HEK293 (cell line): ENCODE measurements around the gene STRADA.

Experiments
- FEZF1 ChIP-seq: fragments of 450-650 bp; formaldehyde crosslinking; IDR thresholded peaks from 2 replicates; pipeline ENCODE4 v1.5.1; 2016; ENCODE audit warnings: missing biosample characterization, missing genetic modification characterization
- GLI4 ChIP-seq: fragments of 450-650 bp; formaldehyde crosslinking; IDR thresholded peaks from 2 replicates; pipeline ENCODE4 v1.5.1; 2016; ENCODE audit warnings: missing biosample characterization, missing genetic modification characterization
- KLF10 ChIP-seq: fragments of 450-650 bp; IDR thresholded peaks from 2 replicates; pipeline ENCODE4 v1.5.1; 2018; ENCODE audit warnings: missing biosample characterization, mild to moderate bottlenecking, missing genetic modification characterization
- TRIM28 ChIP-seq: IDR thresholded peaks from 2 replicates; pipeline ENCODE4 v1.6.1; 2011; ENCODE audit warnings: low read length, control low read depth, borderline replicate concordance
- ZBTB7A ChIP-seq: fragments of 450-650 bp; formaldehyde crosslinking; IDR thresholded peaks from 2 replicates; pipeline ENCODE4 v1.5.1; 2016; ENCODE audit warnings: low read depth, missing biosample characterization, missing genetic modification characterization
- ZFP69B ChIP-seq: fragments of 450-650 bp; formaldehyde crosslinking; IDR thresholded peaks from 2 replicates; pipeline ENCODE4 v1.5.1; 2016; ENCODE audit warnings: missing biosample characterization, missing genetic modification characterization
- ZIC2 ChIP-seq: fragments of 450-650 bp; formaldehyde crosslinking; IDR thresholded peaks from 2 replicates; pipeline ENCODE4 v1.5.1; 2016; ENCODE audit warnings: missing biosample characterization, missing genetic modification characterization
- ZNF121 ChIP-seq: fragments of 450-650 bp; formaldehyde crosslinking; IDR thresholded peaks from 2 replicates; pipeline ENCODE4 v1.5.1; 2016; ENCODE audit warnings: missing biosample characterization, missing genetic modification characterization
- ZNF132 ChIP-seq: fragments of 450-650 bp; formaldehyde crosslinking; IDR thresholded peaks from 2 replicates; pipeline ENCODE4 v1.5.1; 2017; ENCODE audit warnings: missing biosample characterization, missing genetic modification characterization, borderline replicate concordance
- ZNF169 ChIP-seq: fragments of 450-650 bp; formaldehyde crosslinking; IDR thresholded peaks from 2 replicates; pipeline ENCODE4 v1.5.1; 2016; ENCODE audit warnings: missing biosample characterization, missing genetic modification characterization
- ZNF37A ChIP-seq: fragments of 450-650 bp; IDR thresholded peaks from 2 replicates; pipeline ENCODE4 v1.5.1; 2018; ENCODE audit warnings: missing biosample characterization, missing genetic modification characterization
- ZNF426 ChIP-seq: fragments of 450-650 bp; formaldehyde crosslinking; IDR thresholded peaks from 2 replicates; pipeline ENCODE4 v1.5.1; 2017; ENCODE audit warnings: missing biosample characterization, missing genetic modification characterization, mild to moderate bottlenecking, inconsistent platforms, moderate library complexity
- ZNF433 ChIP-seq: fragments of 450-650 bp; formaldehyde crosslinking; IDR thresholded peaks from 2 replicates; pipeline ENCODE4 v1.5.1; 2016; ENCODE audit warnings: missing biosample characterization, missing genetic modification characterization, low read depth
- ZNF473 ChIP-seq: fragments of 450-650 bp; formaldehyde crosslinking; IDR thresholded peaks from 2 replicates; pipeline ENCODE4 v1.5.1; 2017; ENCODE audit warnings: missing biosample characterization, missing genetic modification characterization
- ZNF48 ChIP-seq: fragments of 450-650 bp; formaldehyde crosslinking; IDR thresholded peaks from 2 replicates; pipeline ENCODE4 v1.5.1; 2016; ENCODE audit warnings: missing biosample characterization, missing genetic modification characterization
- ZNF549 ChIP-seq: fragments of 450-650 bp; IDR thresholded peaks from 2 replicates; pipeline ENCODE4 v1.5.1; 2018; ENCODE audit warnings: missing biosample characterization, missing genetic modification characterization, mild to moderate bottlenecking, inconsistent platforms, moderate library complexity
- ZNF621 ChIP-seq: fragments of 450-650 bp; formaldehyde crosslinking; IDR thresholded peaks from 2 replicates; pipeline ENCODE4 v1.5.1; 2017; ENCODE audit warnings: missing biosample characterization, missing genetic modification characterization
- ZNF776 ChIP-seq: fragments of 450-650 bp; formaldehyde crosslinking; IDR thresholded peaks from 2 replicates; pipeline ENCODE4 v1.5.0; 2017; ENCODE audit warnings: missing biosample characterization, missing genetic modification characterization, borderline replicate concordance
- TF ChIP-seq, protein P1 (sequence below): fragments of 450-650 bp; formaldehyde crosslinking; IDR thresholded peaks from 2 replicates; pipeline ENCODE4 v1.5.1; 2016; ENCODE audit warnings: missing biosample characterization, missing genetic modification characterization
- TF ChIP-seq, protein P2 (sequence below): fragments of 450-650 bp; formaldehyde crosslinking; IDR thresholded peaks from 2 replicates; pipeline ENCODE4 v1.5.1; 2016; ENCODE audit warnings: missing biosample characterization, missing genetic modification characterization
- TF ChIP-seq, protein P3 (sequence below): fragments of 450-650 bp; formaldehyde crosslinking; IDR thresholded peaks from 2 replicates; pipeline ENCODE4 v1.5.1; 2017; ENCODE audit warnings: missing biosample characterization, missing genetic modification characterization
- TF ChIP-seq, protein P4 (sequence below): fragments of 450-650 bp; formaldehyde crosslinking; IDR thresholded peaks from 2 replicates; pipeline ENCODE4; 2016; ENCODE audit warnings: missing biosample characterization, missing genetic modification characterization
- TF ChIP-seq, protein P5 (sequence below): fragments of 450-650 bp; formaldehyde crosslinking; IDR thresholded peaks from 2 replicates; pipeline ENCODE4 v1.5.1; 2016; ENCODE audit warnings: missing biosample characterization, missing genetic modification characterization
- TF ChIP-seq, protein P6 (sequence below): fragments of 450-650 bp; formaldehyde crosslinking; IDR thresholded peaks from 2 replicates; pipeline ENCODE4 v1.5.1; 2016; ENCODE audit warnings: missing biosample characterization, missing genetic modification characterization
- TF ChIP-seq, protein P7 (sequence below): fragments of 450-650 bp; formaldehyde crosslinking; IDR thresholded peaks from 2 replicates; pipeline ENCODE4 v1.5.1; 2016; ENCODE audit warnings: missing biosample characterization, missing genetic modification characterization, borderline replicate concordance
- TF ChIP-seq, protein P8 (sequence below): fragments of 450-650 bp; formaldehyde crosslinking; IDR thresholded peaks from 2 replicates; pipeline ENCODE4 v1.5.1; 2016; ENCODE audit warnings: missing biosample characterization, missing genetic modification characterization

The STRADA gene

DNA sequence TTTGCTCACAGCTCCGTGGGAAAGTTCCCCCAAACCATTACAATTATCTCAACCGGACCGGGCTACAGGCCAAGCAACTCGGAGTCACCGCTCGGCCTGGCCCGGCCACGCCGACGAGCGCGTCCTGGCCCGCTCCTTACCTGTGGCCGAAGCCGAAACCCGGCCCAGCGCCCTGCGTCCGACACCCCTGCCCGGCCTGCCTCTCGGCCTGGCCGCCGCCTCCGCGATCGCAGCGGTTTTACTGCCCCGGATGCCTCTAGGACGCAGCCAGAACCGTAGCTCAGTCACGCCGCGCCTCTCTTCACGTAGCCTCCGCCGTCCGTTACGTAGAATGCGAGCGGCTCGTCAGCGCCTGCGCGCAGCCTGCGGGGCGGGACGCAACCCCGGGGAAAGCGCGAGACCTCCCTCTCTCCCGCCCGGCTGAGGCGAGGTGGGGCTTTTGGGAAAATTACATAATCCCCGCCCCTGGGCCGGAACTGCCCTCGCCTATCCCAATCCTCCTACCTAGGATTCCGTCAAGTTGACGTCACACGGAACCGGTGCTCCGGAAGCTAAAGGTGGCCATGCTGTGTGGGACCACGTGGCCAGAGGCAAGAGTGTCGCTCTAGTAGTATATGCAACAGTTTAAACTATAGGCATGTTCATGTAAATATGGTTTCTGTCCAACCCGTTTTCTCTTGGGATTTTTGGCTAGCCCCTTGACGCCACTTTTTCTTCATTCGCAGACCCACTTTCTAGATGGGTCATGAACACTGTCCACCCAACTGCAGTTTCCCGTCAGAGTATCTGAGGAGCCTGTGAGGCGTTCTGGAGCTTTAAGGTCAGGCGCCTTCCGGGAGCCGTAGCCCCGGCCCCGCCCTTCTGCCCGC, 31.9 kb upstream of the STRADA start, which contains the start of gene CCDC47 (continued):
- no peak for TF ChIP-seq GLI4
- TF ChIP-seq, protein P1, sequence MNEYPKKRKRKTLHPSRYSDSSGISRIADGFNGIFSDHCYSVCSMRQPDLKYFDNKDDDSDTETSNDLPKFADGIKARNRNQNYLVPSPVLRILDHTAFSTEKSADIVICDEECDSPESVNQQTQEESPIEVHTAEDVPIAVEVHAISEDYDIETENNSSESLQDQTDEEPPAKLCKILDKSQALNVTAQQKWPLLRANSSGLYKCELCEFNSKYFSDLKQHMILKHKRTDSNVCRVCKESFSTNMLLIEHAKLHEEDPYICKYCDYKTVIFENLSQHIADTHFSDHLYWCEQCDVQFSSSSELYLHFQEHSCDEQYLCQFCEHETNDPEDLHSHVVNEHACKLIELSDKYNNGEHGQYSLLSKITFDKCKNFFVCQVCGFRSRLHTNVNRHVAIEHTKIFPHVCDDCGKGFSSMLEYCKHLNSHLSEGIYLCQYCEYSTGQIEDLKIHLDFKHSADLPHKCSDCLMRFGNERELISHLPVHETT: peak; percentile 90
- TF ChIP-seq ZNF121 (tag by site-specific recombination): no peak
- no peak for TF ChIP-seq ZNF776 (tag by site-specific recombination)
- no peak for TF ChIP-seq ZBTB7A (tag by site-specific recombination)
- TF ChIP-seq ZIC2: peak; percentile 32; the same call in 1 of the 2 replicates
- TF ChIP-seq TRIM28: 0 out of 2 replicates have a peak, but pooled peaks have one; percentile 70
- no peak for TF ChIP-seq ZNF48 (tag by site-specific recombination)
- TF ChIP-seq, protein P2, sequence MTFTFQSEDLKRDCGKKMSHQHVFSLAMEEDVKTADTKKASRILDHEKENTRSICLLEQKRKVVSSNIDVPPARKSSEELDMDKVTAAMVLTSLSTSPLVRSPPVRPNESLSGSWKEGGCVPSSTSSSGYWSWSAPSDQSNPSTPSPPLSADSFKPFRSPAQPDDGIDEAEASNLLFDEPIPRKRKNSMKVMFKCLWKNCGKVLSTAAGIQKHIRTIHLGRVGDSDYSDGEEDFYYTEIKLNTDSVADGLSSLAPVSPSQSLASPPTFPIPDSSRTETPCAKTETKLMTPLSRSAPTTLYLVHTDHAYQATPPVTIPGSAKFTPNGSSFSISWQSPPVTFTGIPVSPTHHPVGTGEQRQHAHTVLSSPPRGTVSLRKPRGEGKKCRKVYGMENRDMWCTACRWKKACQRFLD (tag by site-specific recombination): no peak
- TF ChIP-seq ZFP69B (tag by site-specific recombination): peak; percentile 91
- no peak for TF ChIP-seq ZNF426 (tag by site-specific recombination)
- TF ChIP-seq, protein P3, sequence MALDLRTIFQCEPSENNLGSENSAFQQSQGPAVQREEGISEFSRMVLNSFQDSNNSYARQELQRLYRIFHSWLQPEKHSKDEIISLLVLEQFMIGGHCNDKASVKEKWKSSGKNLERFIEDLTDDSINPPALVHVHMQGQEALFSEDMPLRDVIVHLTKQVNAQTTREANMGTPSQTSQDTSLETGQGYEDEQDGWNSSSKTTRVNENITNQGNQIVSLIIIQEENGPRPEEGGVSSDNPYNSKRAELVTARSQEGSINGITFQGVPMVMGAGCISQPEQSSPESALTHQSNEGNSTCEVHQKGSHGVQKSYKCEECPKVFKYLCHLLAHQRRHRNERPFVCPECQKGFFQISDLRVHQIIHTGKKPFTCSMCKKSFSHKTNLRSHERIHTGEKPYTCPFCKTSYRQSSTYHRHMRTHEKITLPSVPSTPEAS (tag by site-specific recombination): no peak
- TF ChIP-seq, protein P4, sequence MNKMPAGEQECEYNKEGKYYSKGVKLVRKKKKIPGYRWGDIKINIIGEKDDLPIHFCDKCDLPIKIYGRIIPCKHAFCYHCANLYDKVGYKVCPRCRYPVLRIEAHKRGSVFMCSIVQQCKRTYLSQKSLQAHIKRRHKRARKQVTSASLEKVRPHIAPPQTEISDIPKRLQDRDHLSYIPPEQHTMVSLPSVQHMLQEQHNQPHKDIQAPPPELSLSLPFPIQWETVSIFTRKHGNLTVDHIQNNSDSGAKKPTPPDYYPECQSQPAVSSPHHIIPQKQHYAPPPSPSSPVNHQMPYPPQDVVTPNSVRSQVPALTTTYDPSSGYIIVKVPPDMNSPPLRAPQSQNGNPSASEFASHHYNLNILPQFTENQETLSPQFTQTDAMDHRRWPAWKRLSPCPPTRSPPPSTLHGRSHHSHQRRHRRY: no peak
- TF ChIP-seq ZNF549: no peak
- TF ChIP-seq, protein P5, sequence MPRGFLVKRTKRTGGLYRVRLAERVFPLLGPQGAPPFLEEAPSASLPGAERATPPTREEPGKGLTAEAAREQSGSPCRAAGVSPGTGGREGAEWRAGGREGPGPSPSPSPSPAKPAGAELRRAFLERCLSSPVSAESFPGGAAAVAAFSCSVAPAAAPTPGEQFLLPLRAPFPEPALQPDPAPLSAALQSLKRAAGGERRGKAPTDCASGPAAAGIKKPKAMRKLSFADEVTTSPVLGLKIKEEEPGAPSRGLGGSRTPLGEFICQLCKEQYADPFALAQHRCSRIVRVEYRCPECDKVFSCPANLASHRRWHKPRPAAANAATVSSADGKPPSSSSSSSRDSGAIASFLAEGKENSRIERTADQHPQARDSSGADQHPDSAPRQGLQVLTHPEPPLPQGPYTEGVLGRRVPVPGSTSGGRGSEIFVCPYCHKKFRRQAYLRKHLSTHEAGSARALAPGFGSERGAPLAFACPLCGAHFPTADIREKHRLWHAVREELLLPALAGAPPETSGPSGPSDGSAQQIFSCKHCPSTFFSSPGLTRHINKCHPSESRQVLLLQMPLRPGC (tag by site-specific recombination): peak; percentile 67; the same call in 1 of the 2 replicates
- TF ChIP-seq ZNF132 (tag by site-specific recombination): no peak
- no peak for TF ChIP-seq ZNF621 (tag by site-specific recombination)
- TF ChIP-seq, protein P6, sequence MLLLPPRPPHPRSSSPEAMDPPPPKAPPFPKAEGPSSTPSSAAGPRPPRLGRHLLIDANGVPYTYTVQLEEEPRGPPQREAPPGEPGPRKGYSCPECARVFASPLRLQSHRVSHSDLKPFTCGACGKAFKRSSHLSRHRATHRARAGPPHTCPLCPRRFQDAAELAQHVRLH (tag by site-specific recombination): peak; percentile 98
- TF ChIP-seq, protein P7, sequence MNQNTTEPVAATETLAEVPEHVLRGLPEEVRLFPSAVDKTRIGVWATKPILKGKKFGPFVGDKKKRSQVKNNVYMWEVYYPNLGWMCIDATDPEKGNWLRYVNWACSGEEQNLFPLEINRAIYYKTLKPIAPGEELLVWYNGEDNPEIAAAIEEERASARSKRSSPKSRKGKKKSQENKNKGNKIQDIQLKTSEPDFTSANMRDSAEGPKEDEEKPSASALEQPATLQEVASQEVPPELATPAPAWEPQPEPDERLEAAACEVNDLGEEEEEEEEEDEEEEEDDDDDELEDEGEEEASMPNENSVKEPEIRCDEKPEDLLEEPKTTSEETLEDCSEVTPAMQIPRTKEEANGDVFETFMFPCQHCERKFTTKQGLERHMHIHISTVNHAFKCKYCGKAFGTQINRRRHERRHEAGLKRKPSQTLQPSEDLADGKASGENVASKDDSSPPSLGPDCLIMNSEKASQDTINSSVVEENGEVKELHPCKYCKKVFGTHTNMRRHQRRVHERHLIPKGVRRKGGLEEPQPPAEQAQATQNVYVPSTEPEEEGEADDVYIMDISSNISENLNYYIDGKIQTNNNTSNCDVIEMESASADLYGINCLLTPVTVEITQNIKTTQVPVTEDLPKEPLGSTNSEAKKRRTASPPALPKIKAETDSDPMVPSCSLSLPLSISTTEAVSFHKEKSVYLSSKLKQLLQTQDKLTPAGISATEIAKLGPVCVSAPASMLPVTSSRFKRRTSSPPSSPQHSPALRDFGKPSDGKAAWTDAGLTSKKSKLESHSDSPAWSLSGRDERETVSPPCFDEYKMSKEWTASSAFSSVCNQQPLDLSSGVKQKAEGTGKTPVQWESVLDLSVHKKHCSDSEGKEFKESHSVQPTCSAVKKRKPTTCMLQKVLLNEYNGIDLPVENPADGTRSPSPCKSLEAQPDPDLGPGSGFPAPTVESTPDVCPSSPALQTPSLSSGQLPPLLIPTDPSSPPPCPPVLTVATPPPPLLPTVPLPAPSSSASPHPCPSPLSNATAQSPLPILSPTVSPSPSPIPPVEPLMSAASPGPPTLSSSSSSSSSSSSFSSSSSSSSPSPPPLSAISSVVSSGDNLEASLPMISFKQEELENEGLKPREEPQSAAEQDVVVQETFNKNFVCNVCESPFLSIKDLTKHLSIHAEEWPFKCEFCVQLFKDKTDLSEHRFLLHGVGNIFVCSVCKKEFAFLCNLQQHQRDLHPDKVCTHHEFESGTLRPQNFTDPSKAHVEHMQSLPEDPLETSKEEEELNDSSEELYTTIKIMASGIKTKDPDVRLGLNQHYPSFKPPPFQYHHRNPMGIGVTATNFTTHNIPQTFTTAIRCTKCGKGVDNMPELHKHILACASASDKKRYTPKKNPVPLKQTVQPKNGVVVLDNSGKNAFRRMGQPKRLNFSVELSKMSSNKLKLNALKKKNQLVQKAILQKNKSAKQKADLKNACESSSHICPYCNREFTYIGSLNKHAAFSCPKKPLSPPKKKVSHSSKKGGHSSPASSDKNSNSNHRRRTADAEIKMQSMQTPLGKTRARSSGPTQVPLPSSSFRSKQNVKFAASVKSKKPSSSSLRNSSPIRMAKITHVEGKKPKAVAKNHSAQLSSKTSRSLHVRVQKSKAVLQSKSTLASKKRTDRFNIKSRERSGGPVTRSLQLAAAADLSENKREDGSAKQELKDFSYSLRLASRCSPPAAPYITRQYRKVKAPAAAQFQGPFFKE (tag by site-specific recombination): no peak
- no peak for TF ChIP-seq ZNF37A (tag by site-specific recombination)
- no peak for TF ChIP-seq ZNF473 (tag by site-specific recombination)
- TF ChIP-seq KLF10 (tag by site-specific recombination): peak; percentile 88
- TF ChIP-seq, protein P8, sequence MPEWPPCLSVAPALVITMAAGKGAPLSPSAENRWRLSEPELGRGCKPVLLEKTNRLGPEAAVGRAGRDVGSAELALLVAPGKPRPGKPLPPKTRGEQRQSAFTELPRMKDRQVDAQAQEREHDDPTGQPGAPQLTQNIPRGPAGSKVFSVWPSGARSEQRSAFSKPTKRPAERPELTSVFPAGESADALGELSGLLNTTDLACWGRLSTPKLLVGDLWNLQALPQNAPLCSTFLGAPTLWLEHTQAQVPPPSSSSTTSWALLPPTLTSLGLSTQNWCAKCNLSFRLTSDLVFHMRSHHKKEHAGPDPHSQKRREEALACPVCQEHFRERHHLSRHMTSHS (tag by site-specific recombination): no peak
- TF ChIP-seq ZNF169: no peak
- no peak for TF ChIP-seq FEZF1 (tag by site-specific recombination)
- TF ChIP-seq ZNF433: no peak
